Mesendoderm (in vitro differentiated cells): ENCODE results near the gene PEX10.

Experiments used
- DNase-seq: peaks from one replicate; pipeline ENCODE4 v3.0.0; 2013
- H2AK5ac ChIP-seq: 2 replicates; pipeline ENCODE4 v1.6.1; 2013; ENCODE audit warnings: low read length, inconsistent platforms
- H2BK120ac ChIP-seq: 2 replicates; pipeline ENCODE4 v1.6.1; 2013; ENCODE audit warnings: low read depth, mild to moderate bottlenecking, low read length, moderate library complexity, mixed read lengths
- H2BK15ac ChIP-seq: replicated peaks from 2 replicates; pipeline ENCODE4 v1.6.1; 2013; ENCODE audit warnings: low read depth, mild to moderate bottlenecking, moderate library complexity
- H2BK5ac ChIP-seq: 2 replicates; pipeline ENCODE4 v1.6.1; 2013; ENCODE audit warnings: low read length, inconsistent platforms
- H3K18ac ChIP-seq: 2 replicates; pipeline ENCODE4 v1.6.1; 2013; ENCODE audit warnings: mild to moderate bottlenecking, low read length, mixed read lengths
- H3K23ac ChIP-seq: one replicate; pipeline ENCODE4 v1.6.1; 2013; ENCODE audit warnings: low read length
- H3K27ac ChIP-seq: 2 replicates; pipeline ENCODE4 v1.5.1; 2013; ENCODE audit warnings: low read depth, mild to moderate bottlenecking, inconsistent platforms, low read length, moderate library complexity
- H3K27me3 ChIP-seq: 2 replicates; pipeline ENCODE4 v1.6.1; 2013; ENCODE audit warnings: low read length, control low read depth, mild to moderate bottlenecking, inconsistent platforms; ENCODE audit not compliant: insufficient read depth, poor library complexity
- H3K36me3 ChIP-seq: 2 replicates; pipeline ENCODE4 v1.6.1; 2013; ENCODE audit warnings: low read length, inconsistent platforms; ENCODE audit not compliant: control insufficient read depth, insufficient read depth
- H3K4ac ChIP-seq: one replicate; pipeline ENCODE4 v1.6.1; 2013; ENCODE audit warnings: low read depth, mild to moderate bottlenecking, low read length, moderate library complexity
- H3K4me1 ChIP-seq: 2 replicates; pipeline ENCODE4 v1.6.1; 2013; ENCODE audit warnings: low read depth, low read length, inconsistent platforms; ENCODE audit not compliant: control insufficient read depth
- H3K4me2 ChIP-seq: 2 replicates; pipeline ENCODE4 v1.6.1; 2013; ENCODE audit warnings: low read length
- H3K4me3 ChIP-seq: 2 replicates; pipeline ENCODE4 v1.5.1; 2013; ENCODE audit warnings: mild to moderate bottlenecking, low read length
- H3K56ac ChIP-seq: one replicate; pipeline ENCODE4 v1.6.1; 2013; ENCODE audit warnings: low read length
- H3K79me1 ChIP-seq: 2 replicates; pipeline ENCODE4 v1.6.1; 2013; ENCODE audit warnings: low read length, inconsistent platforms
- H3K79me2 ChIP-seq: 2 replicates; pipeline ENCODE4 v1.6.1; 2013; ENCODE audit warnings: mild to moderate bottlenecking, low read length; ENCODE audit not compliant: control insufficient read depth, insufficient read depth
- H3K9ac ChIP-seq: 2 replicates; pipeline ENCODE4 v1.6.1; 2013; ENCODE audit warnings: low read length, inconsistent platforms
- H4K5ac ChIP-seq: one replicate; pipeline ENCODE4 v1.6.1; 2013; ENCODE audit warnings: low read length
- H4K8ac ChIP-seq: one replicate; pipeline ENCODE4 v1.6.1; 2013; ENCODE audit warnings: low read depth, mild to moderate bottlenecking, control low read depth, low read length, moderate library complexity
- WGBS: extraction: QIAGEN DNeasy Blood & Tissue Kit; methylation state at CpG from one replicate; pipeline ENCODE4 v1.1.7; 2013; ENCODE audit warnings: low lambda C conversion rate, missing lambda C conversion rate; ENCODE audit not compliant: insufficient coverage; ENCODE audit errors: extremely low coverage; 5-methylcytosine and 5-hydroxymethylcytosine counted together

The PEX10 gene

DNA sequence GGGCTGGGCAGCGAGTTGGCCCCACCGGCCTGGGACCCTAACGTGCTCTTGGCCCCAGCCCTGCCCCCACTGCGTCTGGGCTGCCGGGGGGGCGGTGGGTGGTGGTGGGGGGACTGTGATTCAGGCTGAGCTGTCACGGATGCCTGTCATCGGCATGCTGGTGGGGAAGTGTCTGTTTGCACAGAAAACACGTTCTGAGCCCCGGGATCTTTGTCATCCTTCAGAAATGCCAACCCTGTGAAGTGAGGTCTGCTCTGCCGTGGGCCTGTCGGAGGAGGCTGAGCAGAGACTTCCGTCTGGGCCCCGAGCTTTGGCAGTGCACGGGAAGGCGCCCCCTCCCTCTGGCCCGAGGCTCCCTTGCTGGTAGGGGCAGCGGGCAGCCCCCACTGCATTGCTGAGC is 39.4 kb upstream of the PEX10 start:
- Histone ChIP-seq H3K18ac (no peak overlapping the region), H2BK120ac (no peak overlapping the region), H4K8ac (no peak overlapping the region), H3K56ac (no peak overlapping the region), H2BK5ac (no peak overlapping the region), H3K4me2 (no peak overlapping the region), H2BK15ac (no peak overlapping the region), H3K9ac (no peak overlapping the region), H3K36me3 (no peaks in the 10 kb centered on the region), H3K27me3 (no peaks in the 10 kb centered on the region), H3K23ac (no peak overlapping the region), H3K79me1 (no peaks in the 10 kb centered on the region), H3K79me2 (no peaks in the 10 kb centered on the region), H3K4me3 (no peak overlapping the region), H2AK5ac (no peak overlapping the region), H3K27ac (no peak overlapping the region), H4K5ac (no peak overlapping the region), H3K4ac (no peak overlapping the region), H3K4me1 (no peaks in the 10 kb centered on the region)
- DNase-seq = no peak
- WGBS = no CpG with 5 or more reads among the region's 18 CpGs

DNA sequence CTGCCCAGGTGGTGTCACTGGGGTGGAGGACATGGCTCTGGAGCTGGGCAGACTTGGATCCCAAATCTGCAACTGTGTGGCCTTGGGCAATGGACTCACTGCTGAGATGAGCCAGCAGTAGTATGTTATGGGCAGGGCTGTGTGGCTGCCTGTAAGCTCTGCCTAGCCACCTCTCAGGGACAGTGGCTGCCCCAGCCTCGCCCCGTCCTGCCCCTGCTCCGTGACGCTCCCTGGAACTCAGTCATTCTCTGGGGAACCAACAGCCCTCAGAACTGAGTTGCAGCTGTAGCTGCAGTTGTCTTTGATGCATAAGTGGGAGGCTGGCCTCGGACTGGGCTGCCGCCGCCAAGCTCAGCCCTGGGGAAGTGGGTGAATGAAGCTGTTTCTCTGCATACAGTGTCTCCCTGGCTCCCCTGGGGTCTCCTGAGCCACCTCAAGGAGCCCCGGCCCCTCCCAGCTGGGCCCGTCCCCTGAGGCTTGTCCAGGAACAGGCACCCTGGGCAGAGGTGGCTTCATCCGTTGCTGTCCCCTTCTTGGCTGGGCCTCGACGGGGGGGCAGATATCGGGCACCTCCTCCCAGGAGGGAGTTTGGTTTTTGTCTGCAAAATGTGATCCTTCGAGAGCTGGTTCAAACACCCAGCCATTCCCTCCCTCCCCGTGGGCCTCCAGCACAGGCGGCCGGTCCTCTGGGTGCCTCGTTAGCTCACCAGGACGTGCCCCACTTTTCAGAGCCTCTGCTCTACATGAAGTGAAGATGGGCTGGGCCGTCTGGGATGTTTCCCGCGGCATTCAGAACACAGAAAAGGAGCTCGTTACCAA is 37.5 kb upstream of the PEX10 start:
- WGBS = no CpG with 5 or more reads among the region's 23 CpGs
- no peaks in the 10 kb centered on the region for H3K36me3 ChIP-seq
- no peak overlapping the region for H3K27ac ChIP-seq

DNA sequence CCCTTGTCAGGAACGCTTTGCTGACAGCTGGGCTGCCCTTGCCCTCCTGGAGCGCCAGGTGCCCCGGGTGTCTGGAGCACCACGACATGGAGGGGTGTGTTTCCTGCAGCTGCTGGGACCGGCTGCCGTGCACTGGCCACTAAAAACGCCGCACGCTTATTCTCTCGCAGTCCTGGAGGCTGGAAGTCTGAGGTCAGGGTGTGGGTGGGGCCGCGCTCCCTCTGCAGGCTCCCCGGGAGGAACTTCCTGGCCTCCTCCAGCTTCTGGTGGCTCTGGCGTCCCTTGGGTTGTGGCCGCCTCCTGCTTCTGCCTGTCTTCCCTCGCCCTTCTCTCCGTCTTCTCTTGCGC is 35.7 kb upstream of the PEX10 start:
- H4K5ac ChIP-seq = no peak overlapping the region
- no peak overlapping the region for H3K4me2 ChIP-seq
- no peaks in the 10 kb centered on the region for H3K36me3 ChIP-seq
- no peak overlapping the region for H2BK5ac ChIP-seq
- no peak overlapping the region for H3K27ac ChIP-seq
- no peaks in the 10 kb centered on the region for H3K79me2 ChIP-seq
- H2AK5ac ChIP-seq = no peak overlapping the region
- no peak overlapping the region for H4K8ac ChIP-seq
- DNase-seq = no peak
- H3K27me3 ChIP-seq = peaks cover 7% of the 10 kb centered on the region
- H2BK120ac ChIP-seq = no peak overlapping the region
- no CpG with 5 or more reads among the region's 18 CpGs for WGBS
- H3K4me3 ChIP-seq = no peak overlapping the region
- H3K4ac ChIP-seq = no peak overlapping the region
- no peaks in the 10 kb centered on the region for H3K79me1 ChIP-seq
- no peak overlapping the region for H3K56ac ChIP-seq
- no peak overlapping the region for H3K9ac ChIP-seq
- no peaks in the 10 kb centered on the region for H3K4me1 ChIP-seq
- no peak overlapping the region for H3K18ac ChIP-seq
- H2BK15ac ChIP-seq = no peak overlapping the region
- H3K23ac ChIP-seq = no peak overlapping the region

More for the DNA sequence above, 37.5 kb upstream of the PEX10 start:
- H3K27me3 ChIP-seq = no peaks in the 10 kb centered on the region
- no peaks in the 10 kb centered on the region for H3K79me2 ChIP-seq
- no peak overlapping the region for H3K4ac ChIP-seq
- H3K56ac ChIP-seq = no peak overlapping the region
- no peak overlapping the region for H3K4me3 ChIP-seq
- no peak overlapping the region for H2BK5ac ChIP-seq
- no peak overlapping the region for H2AK5ac ChIP-seq
- no peak overlapping the region for H3K18ac ChIP-seq
- no peaks in the 10 kb centered on the region for H3K4me1 ChIP-seq
- H3K79me1 ChIP-seq = no peaks in the 10 kb centered on the region
- no peak overlapping the region for H2BK120ac ChIP-seq
- H4K8ac ChIP-seq = no peak overlapping the region
- no peak for DNase-seq
- no peak overlapping the region for H3K9ac ChIP-seq
- H3K23ac ChIP-seq = no peak overlapping the region
- H2BK15ac ChIP-seq = no peak overlapping the region
- no peak overlapping the region for H4K5ac ChIP-seq
- H3K4me2 ChIP-seq = no peak overlapping the region

DNA sequence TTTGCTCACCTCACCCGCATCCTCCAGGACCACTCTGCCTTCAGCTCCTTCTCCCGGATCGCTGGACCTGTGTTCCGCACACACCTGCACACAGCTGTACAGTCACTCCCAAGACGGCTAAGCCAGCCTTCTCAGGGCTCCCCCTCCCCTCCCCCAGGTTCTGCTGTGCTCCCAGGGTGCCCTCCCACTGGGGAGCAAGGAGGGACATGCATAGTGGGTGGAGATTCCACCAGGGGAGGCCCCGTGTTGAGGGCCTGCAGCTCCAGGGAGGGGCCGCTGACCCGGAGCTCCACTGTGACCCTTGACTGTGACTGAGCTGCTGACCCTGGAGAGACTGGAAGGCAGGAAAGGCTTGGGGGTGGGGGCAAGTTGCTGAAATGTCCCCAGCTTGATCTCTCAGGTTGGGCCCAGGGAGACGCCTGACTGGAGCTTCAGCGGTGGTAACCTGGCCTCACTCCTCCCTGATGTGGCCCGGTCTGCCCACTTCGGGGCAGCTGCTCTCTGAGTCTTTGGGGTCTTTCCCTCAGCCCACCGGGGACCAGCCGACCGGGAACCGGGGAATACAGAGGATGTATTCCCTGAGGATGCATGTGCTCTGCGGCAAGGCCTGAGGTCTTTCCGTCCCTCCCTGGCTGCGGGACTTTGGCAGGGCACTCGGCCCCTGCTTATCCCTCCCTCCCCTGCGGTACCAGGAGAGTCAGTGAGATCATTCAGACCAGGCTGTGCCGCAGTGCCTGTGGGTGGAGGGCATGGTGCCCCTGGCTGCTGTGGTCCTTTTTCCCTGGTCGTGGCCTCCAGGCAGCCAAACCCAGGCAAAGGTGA is 35.1 kb upstream of the PEX10 start:
- Histone ChIP-seq H3K79me2 (no peaks in the 10 kb centered on the region), H3K79me1 (no peaks in the 10 kb centered on the region), H2AK5ac (no peak overlapping the region), H3K36me3 (no peaks in the 10 kb centered on the region), H2BK15ac (no peak overlapping the region), H3K4me3 (no peak overlapping the region), H4K8ac (no peak overlapping the region), H3K9ac (no peak overlapping the region), H3K4me2 (no peak overlapping the region), H3K56ac (no peak overlapping the region), H2BK5ac (no peak overlapping the region), H3K27ac (no peak overlapping the region), H3K27me3 (peaks cover 13% of the 10 kb centered on the region), H2BK120ac (no peak overlapping the region), H3K18ac (no peak overlapping the region), H4K5ac (no peak overlapping the region), H3K4me1 (no peaks in the 10 kb centered on the region), H3K4ac (no peak overlapping the region), H3K23ac (no peak overlapping the region)
- no CpG with 5 or more reads among the region's 23 CpGs for WGBS
- no peak for DNase-seq

DNA sequence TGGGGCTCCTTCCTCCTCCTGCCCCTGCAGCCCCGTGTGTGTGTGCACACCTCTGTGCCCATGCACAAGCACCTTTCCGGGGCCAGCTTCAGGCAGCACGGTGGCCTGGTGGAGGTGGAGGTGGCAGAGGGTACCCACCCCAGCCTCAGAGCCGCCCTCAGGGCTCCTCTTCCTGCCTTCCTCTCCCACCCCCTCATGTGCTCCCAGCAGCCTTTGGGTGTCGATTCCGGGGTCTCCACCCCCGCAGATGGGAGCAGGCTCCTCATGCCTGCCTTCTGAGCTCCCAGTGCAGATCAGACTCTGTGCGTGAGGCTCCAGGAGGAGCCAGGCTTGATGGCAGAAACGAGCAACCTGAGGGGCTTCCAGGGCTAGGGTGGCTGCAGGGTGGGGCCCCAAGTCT is 34.5 kb upstream of the PEX10 start:
- Histone ChIP-seq H2AK5ac (no peak overlapping the region), H2BK5ac (no peak overlapping the region), H2BK120ac (no peak overlapping the region), H3K4ac (no peak overlapping the region), H2BK15ac (no peak overlapping the region), H3K79me2 (no peaks in the 10 kb centered on the region), H3K36me3 (no peaks in the 10 kb centered on the region), H3K23ac (no peak overlapping the region), H4K5ac (no peak overlapping the region), H3K56ac (no peak overlapping the region), H3K9ac (no peak overlapping the region), H3K4me1 (no peaks in the 10 kb centered on the region), H3K4me3 (no peak overlapping the region), H3K27me3 (peaks cover 13% of the 10 kb centered on the region), H3K27ac (peak overlapping the region; percentile 34), H3K79me1 (no peaks in the 10 kb centered on the region), H3K4me2 (no peak overlapping the region), H4K8ac (no peak overlapping the region), H3K18ac (no peak overlapping the region)
- WGBS = no CpG with 5 or more reads among the region's 9 CpGs
- DNase-seq = no peak
